GM18909 (cell line): ENCODE results near the gene MEF2D.

Experiments used
- ATAC-seq: cut with Tn5 transposase; IDR thresholded peaks from one replicate; pipeline ENCODE4 v1.9.1; 2021; ENCODE audit warnings: mild to moderate bottlenecking; ENCODE audit not compliant: unreplicated experiment, poor library complexity

The MEF2D gene

DNA sequence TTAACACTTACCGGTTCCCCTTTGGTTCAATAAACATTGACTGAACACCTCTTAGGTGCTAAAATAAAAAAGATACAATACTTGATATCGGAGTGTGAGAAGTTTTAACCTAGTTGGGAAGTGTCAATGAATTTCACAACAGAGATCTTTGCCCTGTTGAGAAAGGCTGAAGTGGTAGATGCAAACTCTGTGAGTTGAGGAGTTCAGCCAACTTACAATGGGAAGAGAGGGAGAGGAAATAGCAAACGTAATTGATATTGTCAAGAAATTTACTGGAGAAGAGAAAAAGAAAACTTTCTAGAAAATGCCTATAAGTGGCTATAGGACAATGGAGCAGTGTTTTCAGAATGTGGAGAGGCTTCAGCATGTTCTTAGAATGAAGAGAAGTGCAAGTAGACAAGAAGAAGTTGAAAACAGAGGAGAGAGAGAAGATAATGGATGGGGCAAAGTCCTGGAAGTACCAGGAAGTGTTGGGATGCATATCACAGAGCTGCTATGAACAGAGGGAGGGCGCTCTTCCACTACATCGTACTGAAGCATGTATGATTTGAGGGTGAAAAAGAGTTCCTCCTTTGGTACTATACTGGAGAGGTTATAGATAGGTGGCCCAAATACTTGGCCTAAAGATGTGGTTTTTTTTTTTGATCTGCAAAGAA, 48.9 kb downstream of the MEF2D start:
- ATAC-seq = no peak

GRCh38 chr1:156448134-156448967, 52.2 kb downstream of the MEF2D start:
- no peak for ATAC-seq

DNA sequence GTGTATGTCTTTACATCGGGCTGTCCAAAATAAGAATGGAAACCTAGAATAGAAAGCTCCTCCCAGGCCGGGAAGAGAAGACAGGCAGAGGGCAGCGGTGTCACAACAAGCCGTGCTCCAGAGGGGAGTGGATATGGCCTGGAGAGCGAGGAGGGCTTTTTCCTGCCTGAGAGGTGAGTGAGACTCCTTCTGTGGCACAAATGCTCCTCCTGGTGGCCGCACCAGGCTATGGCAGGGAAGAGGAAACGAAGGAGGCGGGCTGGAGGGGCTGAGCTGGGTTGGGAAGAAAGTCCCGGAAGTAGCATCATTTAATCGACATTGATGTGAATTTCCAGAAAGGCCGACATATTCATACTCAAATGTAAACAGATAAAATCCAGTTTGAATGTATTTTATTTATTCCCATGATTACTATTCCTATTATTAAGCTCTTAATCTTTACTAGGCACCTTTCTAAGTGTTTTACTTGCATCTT, 54.7 kb downstream of the MEF2D start:
- ATAC-seq = no peak

- no peak for ATAC-seq
Measured at GRCh38 chr1:156444407-156445001, 56.1 kb downstream of the MEF2D start.

DNA sequence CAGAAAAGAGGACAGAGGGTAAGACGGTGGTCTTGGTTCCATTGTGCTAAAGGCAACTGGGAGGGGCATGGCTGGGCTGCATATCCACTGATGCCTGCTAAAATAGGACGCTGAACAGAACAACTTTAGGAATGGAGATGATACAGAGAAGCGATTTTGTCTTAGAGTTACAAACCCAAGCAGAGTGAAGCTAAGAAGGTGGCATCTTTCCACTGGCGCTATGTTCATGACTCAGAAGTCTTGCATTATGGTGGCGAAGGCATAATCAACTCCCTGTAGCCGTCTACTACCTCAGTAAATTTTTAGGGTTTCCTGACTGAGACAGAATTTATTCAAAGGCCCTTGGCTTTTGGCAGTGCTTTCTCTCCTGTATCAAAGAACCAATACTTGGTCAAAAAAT, 57.3 kb downstream of the MEF2D start:
- ATAC-seq = no peak

GRCh38 chr1:156440654-156441437, 59.7 kb downstream of the MEF2D start:
- no peak for ATAC-seq

GRCh38 chr1:156439777-156440183, 60.8 kb downstream of the MEF2D start:
- ATAC-seq = no peak

DNA sequence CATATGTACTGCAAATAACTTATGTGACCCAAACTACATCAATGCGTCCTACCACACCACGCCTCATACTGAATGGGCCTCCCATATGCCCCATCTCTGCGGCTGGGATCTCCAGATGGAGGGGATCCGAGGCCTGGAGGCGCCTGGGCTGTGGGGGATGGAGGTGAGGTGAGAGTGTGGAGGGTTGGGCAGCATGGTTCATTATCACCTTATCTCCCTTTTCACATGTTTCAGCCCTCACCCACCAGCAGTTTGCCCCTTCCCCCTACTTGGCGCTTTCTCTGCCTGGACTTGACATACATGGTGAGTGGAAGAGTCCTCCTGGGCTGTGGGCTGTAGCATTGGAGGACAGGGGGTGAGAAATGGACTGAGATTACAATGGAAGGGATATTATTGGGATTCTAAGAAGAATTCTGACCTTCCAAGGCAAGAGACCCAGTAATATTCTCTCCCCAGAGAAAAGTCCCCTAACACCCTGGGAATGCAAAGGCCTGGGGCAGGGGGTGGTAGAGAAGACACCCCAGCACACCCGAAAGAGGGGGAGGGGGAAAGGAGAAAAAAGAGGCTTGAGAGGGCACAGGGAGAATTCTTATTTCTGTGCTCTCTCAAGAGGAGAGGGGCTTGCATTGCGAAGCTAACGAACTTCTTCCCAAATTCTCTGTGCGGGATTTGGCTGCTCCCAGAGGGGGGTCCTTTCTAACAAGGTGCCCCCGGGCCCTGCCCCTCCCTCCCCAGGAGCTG, 61.4 kb downstream of the MEF2D start:
- ATAC-seq = no peak

- no peak for ATAC-seq
Measured at GRCh38 chr1:156438278-156438987, 62.1 kb downstream of the MEF2D start.

GRCh38 chr1:156437037-156437867, 63.3 kb downstream of the MEF2D start:
- no peak for ATAC-seq

DNA sequence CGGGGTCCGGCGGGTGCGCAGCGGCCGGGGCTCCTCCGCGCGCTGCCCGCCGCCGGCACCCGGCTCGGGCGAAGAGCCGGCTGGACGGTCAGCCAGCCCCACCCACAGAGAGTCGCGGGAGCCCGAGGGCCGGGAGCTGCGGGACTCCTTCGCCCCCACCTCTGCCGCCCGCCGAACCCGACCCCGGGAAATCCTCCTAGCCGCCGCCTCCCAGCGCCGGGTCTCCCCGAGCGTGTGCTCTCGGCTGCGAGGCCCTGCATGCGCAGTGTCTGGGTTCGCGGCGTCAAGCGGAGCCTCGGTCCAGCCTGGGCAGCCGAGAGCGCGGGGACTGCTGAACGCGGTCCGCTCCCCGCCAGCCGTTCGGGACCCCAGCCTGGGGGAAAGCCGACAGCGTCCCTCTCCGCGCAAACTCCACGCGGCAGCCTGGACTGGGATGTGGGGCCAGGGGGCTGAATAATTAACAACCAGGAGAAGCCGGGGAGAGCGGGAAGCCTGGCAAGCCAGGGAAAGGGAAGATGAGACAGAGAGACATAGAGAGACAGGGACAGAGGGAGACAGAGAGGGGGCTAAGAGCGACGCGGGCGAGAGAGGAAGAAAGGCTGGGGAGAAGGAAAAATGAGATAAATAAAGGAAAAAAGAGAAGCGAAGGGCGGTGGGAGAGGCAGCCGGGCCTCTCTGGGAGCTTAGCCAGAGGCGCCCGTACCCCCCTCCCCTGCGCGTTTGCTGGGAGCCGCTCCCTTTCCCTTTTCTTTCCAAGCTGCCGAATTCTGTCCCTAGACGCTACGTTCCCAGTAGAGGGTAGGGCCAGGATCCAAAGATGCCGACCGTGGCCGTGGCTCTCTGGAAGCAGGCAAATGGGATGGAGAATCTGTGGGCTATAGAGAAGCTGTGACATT, 64.2 kb downstream of the MEF2D start:
- no peak for ATAC-seq

GRCh38 chr1:156435545-156436140, 64.9 kb downstream of the MEF2D start:
- no peak for ATAC-seq

DNA sequence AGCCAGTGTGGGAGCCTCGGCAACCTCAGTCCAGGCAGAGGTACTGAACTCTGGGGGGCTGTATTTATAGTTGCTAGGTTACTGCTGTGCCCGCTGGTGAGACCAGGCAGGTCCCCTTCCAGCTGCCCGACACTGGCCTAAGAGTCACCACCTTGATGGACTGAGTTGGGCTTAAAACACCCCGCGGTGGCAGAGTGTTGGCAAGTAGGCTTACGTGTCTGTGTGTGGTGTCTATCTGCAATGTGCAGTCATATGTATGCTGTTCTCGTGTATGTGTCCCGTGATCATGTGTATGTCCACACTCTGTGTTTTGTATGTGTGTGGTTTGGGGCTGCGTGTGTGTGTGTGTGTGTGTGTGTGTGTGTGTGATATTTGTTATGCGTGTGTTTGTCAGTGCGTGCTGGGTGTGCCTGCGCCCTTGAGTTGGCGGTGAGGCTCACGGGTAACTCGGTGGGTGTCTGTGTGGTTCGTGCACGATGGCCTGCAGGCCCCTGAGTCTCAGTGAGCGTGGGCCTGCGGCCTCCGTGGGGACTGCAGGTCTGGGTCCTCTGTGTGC, 65.5 kb downstream of the MEF2D start:
- ATAC-seq = no peak

GRCh38 chr1:156433602-156434001, 67.0 kb downstream of the MEF2D start:
- no peak for ATAC-seq

GRCh38 chr1:156433032-156433431, 67.5 kb downstream of the MEF2D start:
- no peak for ATAC-seq

DNA sequence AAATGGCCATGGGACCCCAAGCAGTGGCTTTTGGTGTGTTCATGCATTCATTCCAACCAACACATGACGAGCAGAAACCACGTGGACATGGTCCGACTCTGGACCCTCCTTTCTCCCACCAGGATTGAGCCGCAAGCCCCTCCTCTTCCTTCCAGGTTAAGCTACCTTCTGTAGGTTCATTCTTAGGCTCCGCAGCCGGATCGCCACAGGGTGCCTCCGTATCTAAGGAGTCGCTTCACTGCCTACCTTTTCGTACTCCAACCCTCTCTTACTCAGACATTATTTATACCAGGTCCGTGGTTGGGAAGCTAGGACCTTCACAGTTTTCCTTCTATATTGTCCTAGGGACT, 67.9 kb downstream of the MEF2D start:
- ATAC-seq = no peak
